ENCODE measurements around the gene TMEM270.

- TF ChIP-seq, protein P1, sequence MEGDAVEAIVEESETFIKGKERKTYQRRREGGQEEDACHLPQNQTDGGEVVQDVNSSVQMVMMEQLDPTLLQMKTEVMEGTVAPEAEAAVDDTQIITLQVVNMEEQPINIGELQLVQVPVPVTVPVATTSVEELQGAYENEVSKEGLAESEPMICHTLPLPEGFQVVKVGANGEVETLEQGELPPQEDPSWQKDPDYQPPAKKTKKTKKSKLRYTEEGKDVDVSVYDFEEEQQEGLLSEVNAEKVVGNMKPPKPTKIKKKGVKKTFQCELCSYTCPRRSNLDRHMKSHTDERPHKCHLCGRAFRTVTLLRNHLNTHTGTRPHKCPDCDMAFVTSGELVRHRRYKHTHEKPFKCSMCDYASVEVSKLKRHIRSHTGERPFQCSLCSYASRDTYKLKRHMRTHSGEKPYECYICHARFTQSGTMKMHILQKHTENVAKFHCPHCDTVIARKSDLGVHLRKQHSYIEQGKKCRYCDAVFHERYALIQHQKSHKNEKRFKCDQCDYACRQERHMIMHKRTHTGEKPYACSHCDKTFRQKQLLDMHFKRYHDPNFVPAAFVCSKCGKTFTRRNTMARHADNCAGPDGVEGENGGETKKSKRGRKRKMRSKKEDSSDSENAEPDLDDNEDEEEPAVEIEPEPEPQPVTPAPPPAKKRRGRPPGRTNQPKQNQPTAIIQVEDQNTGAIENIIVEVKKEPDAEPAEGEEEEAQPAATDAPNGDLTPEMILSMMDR (IDR thresholded peaks at IDR 0.05 in 2 of 3, conservative IDR thresholded peaks at IDR 0.05 in 1 of 3; ENCODE audit: control insufficient read depth in 2 of 3, extremely low read depth in 1 of 3, insufficient read depth in 1 of 3, low read depth in 3 of 3, low read length in 3 of 3), result no peak
- TF ChIP-seq FOXM1 (IDR thresholded peaks at IDR 0.05; ENCODE audit: low read depth, low read length) (no peak), NBN (IDR thresholded peaks at IDR 0.05) (no peak), SP1 (IDR thresholded peaks at IDR 0.05; ENCODE audit: low read depth, low read length) (no peak), POLR2A (IDR thresholded peaks at IDR 0.05; ENCODE audit: low read depth, low read length) (no peak), EP300 (IDR thresholded peaks at IDR 0.05; ENCODE audit: borderline replicate concordance in 1 of 2, control insufficient read depth in 1 of 2, low read depth in 2 of 2, low read length in 2 of 2) (no peak), CHD2 (IDR thresholded peaks at IDR 0.05; ENCODE audit: borderline replicate concordance, low read depth, low read length) (no peak), ZNF687 (IDR thresholded peaks at IDR 0.05) (no peak), RCOR1 (conservative IDR thresholded peaks at IDR 0.05; ENCODE audit: low read depth, low read length) (no peak), MYC (IDR thresholded peaks at IDR 0.05; ENCODE audit: insufficient read depth, insufficient read length, insufficient replicate concordance, low read length, severe bottlenecking) (no peak), POLR2AphosphoS5 (IDR thresholded peaks at IDR 0.05; ENCODE audit: low read length) (no peak)
- TF ChIP-seq, protein P2, sequence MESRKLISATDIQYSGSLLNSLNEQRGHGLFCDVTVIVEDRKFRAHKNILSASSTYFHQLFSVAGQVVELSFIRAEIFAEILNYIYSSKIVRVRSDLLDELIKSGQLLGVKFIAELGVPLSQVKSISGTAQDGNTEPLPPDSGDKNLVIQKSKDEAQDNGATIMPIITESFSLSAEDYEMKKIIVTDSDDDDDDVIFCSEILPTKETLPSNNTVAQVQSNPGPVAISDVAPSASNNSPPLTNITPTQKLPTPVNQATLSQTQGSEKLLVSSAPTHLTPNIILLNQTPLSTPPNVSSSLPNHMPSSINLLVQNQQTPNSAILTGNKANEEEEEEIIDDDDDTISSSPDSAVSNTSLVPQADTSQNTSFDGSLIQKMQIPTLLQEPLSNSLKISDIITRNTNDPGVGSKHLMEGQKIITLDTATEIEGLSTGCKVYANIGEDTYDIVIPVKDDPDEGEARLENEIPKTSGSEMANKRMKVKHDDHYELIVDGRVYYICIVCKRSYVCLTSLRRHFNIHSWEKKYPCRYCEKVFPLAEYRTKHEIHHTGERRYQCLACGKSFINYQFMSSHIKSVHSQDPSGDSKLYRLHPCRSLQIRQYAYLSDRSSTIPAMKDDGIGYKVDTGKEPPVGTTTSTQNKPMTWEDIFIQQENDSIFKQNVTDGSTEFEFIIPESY (IDR thresholded peaks at IDR 0.05), result no peak
- TF ChIP-seq, protein P3, sequence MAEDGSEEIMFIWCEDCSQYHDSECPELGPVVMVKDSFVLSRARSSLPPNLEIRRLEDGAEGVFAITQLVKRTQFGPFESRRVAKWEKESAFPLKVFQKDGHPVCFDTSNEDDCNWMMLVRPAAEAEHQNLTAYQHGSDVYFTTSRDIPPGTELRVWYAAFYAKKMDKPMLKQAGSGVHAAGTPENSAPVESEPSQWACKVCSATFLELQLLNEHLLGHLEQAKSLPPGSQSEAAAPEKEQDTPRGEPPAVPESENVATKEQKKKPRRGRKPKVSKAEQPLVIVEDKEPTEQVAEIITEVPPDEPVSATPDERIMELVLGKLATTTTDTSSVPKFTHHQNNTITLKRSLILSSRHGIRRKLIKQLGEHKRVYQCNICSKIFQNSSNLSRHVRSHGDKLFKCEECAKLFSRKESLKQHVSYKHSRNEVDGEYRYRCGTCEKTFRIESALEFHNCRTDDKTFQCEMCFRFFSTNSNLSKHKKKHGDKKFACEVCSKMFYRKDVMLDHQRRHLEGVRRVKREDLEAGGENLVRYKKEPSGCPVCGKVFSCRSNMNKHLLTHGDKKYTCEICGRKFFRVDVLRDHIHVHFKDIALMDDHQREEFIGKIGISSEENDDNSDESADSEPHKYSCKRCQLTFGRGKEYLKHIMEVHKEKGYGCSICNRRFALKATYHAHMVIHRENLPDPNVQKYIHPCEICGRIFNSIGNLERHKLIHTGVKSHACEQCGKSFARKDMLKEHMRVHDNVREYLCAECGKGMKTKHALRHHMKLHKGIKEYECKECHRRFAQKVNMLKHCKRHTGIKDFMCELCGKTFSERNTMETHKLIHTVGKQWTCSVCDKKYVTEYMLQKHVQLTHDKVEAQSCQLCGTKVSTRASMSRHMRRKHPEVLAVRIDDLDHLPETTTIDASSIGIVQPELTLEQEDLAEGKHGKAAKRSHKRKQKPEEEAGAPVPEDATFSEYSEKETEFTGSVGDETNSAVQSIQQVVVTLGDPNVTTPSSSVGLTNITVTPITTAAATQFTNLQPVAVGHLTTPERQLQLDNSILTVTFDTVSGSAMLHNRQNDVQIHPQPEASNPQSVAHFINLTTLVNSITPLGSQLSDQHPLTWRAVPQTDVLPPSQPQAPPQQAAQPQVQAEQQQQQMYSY (CRISPR knock-in tag; IDR thresholded peaks at IDR 0.05), result no peak
These were observed 22.3 kb upstream of the TMEM270 start for GRCh38 chr7:73838642-73839041.
